Esophagus muscularis mucosa (tissue), 4 donors: ENCODE measurements around the gene CA12. TPM values are rescaled to one million over a fixed set of nuclear protein-coding genes. Genes with fewer than 3 reads are reported as not detected.

Experiments
- DNase-seq: peaks from one replicate; pipeline ENCODE4 v3.0.0-alpha.2; 2017; ENCODE audit errors: extremely low spot score
- H3K27ac ChIP-seq, 4 donors: fragments of 200-600 bp; sonication (generic); replicated peaks in 1 of 4; 1 replicate in 3 of 4; 2 replicates in 1 of 4; pipeline ENCODE4 v1.5.1; 2016 to 2019; ENCODE audit warnings: mild to moderate bottlenecking in 1 of 4
- H3K27me3 ChIP-seq, 4 donors: fragments of 200-600 bp; sonication (generic); one replicate each; pipeline versions ENCODE4 v1.5.1 to v1.6.0; 2016 to 2019
- H3K36me3 ChIP-seq, 4 donors: fragments of 200-600 bp; sonication (generic); one replicate each; pipeline ENCODE4 v1.5.1; 2016 to 2019
- H3K4me1 ChIP-seq, 4 donors: fragments of 200-600 bp; sonication (generic); one replicate each; pipeline ENCODE4 v1.5.1; 2016 to 2019
- H3K4me3 ChIP-seq, 4 donors: fragments of 200-600 bp; sonication (generic); 1 replicate in 2 of 4; 2 replicates in 2 of 4; pipeline ENCODE4 v1.5.1; 2016 to 2019; ENCODE audit warnings: mild to moderate bottlenecking in 4 of 4, moderate library complexity in 1 of 4
- H3K9me3 ChIP-seq, 4 donors: fragments of 200-600 bp; sonication (generic); 1 replicate in 3 of 4; 2 replicates in 1 of 4; pipeline ENCODE4 v1.5.1; 2016 to 2019
- EP300 ChIP-seq: sonication (generic); formaldehyde crosslinking; IDR thresholded peaks from one replicate; pipeline ENCODE4 v1.6.1; 2017; ENCODE audit warnings: antibody characterized with exemption
- POLR2A ChIP-seq: fragments of 450-650 bp; IDR thresholded peaks from one replicate; pipeline ENCODE4 v1.6.1; 2017; ENCODE audit warnings: antibody characterized with exemption, moderate library complexity, mild to moderate bottlenecking, low read depth
- POLR2AphosphoS5 ChIP-seq, 2 donors: sonication (generic); formaldehyde crosslinking; IDR thresholded peaks; one replicate each; pipeline ENCODE4 v1.6.1; 2017; ENCODE audit warnings: antibody characterized with exemption in 2 of 2
- WGBS: methylation state at CpG from one replicate; pipeline ENCODE4 v1.1.5; 2018; 5-methylcytosine and 5-hydroxymethylcytosine counted together
- intact Hi-C: fragments of 100-400 bp; cut with DNase I; formaldehyde crosslinking; loops from one replicate; pipeline ENCODE4 v1.15.1; 2023
- total RNA-seq, 4 donors: library from RNA; depleted of rRNA; stranded (reverse); fragments of >200 nt; gene quantifications; one replicate each; pipeline versions ENCODE4 v1.1.0 to v1.2.1, GENCODE V29; 2016
- TF ChIP-seq, protein P1 (sequence below), 3 experiments: fragments of 200-600 bp in 2 of 3; fragments of 450-650 bp in 1 of 3; sonication (generic) in 2 of 3; IDR thresholded peaks; one replicate each; pipeline ENCODE4 v1.5.1; 2017 to 2019; ENCODE audit warnings: antibody characterized with exemption in 3 of 3, mild to moderate bottlenecking in 2 of 3, moderate library complexity in 1 of 3

The CA12 gene
- total RNA-seq, 4 donors from 2014 or later = 2.3 to 14.5 (median 6.0) TPM

DNA sequence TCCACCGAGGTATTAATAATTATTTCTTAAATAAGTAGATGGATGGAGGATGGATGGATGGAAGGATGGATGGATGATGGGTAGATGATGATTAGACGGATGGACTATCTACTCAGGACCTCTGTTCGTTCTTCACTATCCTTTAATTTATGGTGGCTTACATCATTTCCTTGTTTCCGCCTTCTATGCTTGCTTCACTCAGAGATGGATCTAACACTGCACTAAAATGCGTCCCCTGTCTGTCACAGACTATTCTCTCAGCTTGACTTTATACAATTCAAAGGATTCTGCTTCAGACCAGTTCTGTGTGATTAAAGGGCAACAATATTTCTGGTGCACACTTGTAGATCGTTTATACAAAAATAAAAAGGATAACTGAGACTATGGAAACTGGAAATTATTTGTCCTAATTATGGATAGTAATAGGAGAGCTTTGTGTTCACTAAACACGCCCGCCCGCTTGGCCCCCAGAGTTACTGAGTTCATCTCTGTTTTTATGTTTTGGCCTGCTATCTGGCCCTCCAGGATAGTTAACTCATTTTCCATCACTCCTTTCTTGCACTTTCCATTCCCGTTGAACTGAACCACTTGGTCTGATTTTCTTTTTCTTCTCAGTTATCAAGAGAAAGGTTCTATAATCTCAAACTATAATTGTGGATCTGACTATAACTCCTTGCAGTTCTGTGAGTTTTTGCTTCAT lies 41.4 kb upstream of the CA12 start:
- TF ChIP-seq POLR2AphosphoS5 (IDR thresholded peaks at IDR 0.05) (no peak), POLR2A (no peak), EP300 (no peak)
- TF ChIP-seq, protein P1, sequence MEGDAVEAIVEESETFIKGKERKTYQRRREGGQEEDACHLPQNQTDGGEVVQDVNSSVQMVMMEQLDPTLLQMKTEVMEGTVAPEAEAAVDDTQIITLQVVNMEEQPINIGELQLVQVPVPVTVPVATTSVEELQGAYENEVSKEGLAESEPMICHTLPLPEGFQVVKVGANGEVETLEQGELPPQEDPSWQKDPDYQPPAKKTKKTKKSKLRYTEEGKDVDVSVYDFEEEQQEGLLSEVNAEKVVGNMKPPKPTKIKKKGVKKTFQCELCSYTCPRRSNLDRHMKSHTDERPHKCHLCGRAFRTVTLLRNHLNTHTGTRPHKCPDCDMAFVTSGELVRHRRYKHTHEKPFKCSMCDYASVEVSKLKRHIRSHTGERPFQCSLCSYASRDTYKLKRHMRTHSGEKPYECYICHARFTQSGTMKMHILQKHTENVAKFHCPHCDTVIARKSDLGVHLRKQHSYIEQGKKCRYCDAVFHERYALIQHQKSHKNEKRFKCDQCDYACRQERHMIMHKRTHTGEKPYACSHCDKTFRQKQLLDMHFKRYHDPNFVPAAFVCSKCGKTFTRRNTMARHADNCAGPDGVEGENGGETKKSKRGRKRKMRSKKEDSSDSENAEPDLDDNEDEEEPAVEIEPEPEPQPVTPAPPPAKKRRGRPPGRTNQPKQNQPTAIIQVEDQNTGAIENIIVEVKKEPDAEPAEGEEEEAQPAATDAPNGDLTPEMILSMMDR (IDR thresholded peaks at IDR 0.05) = no peak
- intact Hi-C loops = no loop called here

DNA sequence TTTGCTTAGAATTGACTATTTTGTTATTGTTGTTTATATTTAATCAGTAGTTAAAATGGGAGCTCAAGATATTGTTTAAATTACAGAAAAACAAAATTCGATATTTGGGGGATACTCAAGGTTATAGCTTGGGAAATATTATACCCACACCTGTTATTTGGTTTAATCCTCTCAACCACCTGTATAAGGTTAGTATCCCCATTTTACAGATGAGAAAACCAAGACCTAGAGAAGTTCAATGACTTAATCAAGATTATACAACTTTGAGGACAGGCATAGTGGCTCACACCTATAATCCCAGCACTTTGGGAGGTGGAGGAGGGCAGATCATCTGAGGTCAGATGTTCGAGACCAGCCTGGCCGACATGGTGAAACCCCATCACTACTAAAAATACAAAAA lies 39.8 kb upstream of the CA12 start:
- WGBS = 88% methylated on average over 3 of the region's 3 CpGs
- Histone ChIP-seq H3K4me3 (no peak overlapping the region), H3K4me1 (peaks cover 0 to 10% (median 7%) of the 10 kb centered on the region in 4 donors), H3K36me3 (no peaks in the 10 kb centered on the region), H3K27me3 (no peaks in the 10 kb centered on the region), H3K27ac (no peak overlapping the region), H3K9me3 (no peaks in the 10 kb centered on the region)
- no peak for DNase-seq
- intact Hi-C loops = no loop called here
- TF ChIP-seq, protein P1 (IDR thresholded peaks at IDR 0.05) = no peak
- no peak for TF ChIP-seq POLR2AphosphoS5 (IDR thresholded peaks at IDR 0.05)
- TF ChIP-seq EP300 = no peak
- no peak for TF ChIP-seq POLR2A

More for the DNA sequence above, 41.4 kb upstream of the CA12 start:
- peaks cover 0 to 10% (median 7%) of the 10 kb centered on the region in 4 donors for H3K4me1 ChIP-seq
- 83% methylated on average over 10 of the region's 10 CpGs for WGBS
- no peak for DNase-seq
- H3K27me3 ChIP-seq = no peaks in the 10 kb centered on the region
- no peak overlapping the region for H3K27ac ChIP-seq
- H3K36me3 ChIP-seq = no peaks in the 10 kb centered on the region
- H3K4me3 ChIP-seq = no peak overlapping the region
- H3K9me3 ChIP-seq = no peaks in the 10 kb centered on the region

DNA sequence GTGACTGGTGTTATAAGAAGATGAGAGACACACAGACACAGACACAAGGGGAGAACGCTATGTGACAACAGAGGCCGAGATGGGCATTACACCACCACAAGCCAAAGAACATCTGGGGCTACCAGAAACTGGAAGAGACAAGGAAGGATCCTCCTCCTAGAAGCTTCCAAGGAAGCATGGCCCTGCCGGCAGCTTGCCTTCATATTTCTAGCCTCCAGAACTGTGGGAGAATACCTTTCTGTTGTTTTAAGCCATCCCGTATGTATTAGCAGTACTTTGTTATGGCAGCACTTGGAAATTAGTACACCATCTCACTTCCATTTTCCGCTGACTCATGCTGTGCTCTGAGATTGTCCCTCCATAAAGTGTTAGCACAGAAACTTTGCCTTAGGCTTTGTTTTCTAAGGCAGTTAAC lies 38.7 kb upstream of the CA12 start:
- no peaks in the 10 kb centered on the region for H3K9me3 ChIP-seq
- WGBS = 79% methylated on average over 5 of the region's 5 CpGs
- no peaks in the 10 kb centered on the region for H3K27me3 ChIP-seq
- H3K36me3 ChIP-seq = no peaks in the 10 kb centered on the region
- TF ChIP-seq, protein P1 (IDR thresholded peaks at IDR 0.05) = no peak
- TF ChIP-seq POLR2AphosphoS5 (IDR thresholded peaks at IDR 0.05) (no peak), EP300 (no peak), POLR2A (no peak)
- H3K4me1 ChIP-seq = peaks cover 0 to 10% (median 7%) of the 10 kb centered on the region in 4 donors
- H3K4me3 ChIP-seq = no peak overlapping the region
- no peak for DNase-seq
- H3K27ac ChIP-seq = no peak overlapping the region
- intact Hi-C loops = no loop called here

DNA sequence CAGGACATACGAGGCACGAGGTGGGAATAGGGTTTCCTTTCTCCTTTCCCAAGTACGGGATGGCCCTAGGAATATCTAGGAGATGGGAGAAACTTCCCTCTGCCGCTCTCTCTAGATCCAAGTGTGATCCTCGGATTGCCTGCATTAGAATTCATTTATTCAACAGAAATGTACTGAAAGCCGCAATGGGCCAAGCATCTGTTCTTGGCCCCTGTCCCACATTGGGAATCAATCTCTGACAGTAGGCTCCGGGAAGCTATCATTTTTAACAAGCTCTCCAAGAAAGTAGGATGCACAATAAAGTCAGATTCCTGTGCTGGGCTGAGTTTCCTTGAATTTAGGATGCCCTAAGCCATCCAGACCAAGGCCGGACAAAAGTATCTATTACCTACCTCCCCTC lies 37.2 kb upstream of the CA12 start:
- intact Hi-C loops = no loop called here
- DNase-seq = no peak
- peaks cover 0 to 10% (median 7%) of the 10 kb centered on the region in 4 donors for H3K4me1 ChIP-seq
- H3K9me3 ChIP-seq = no peaks in the 10 kb centered on the region
- no peaks in the 10 kb centered on the region for H3K36me3 ChIP-seq
- no peak overlapping the region for H3K4me3 ChIP-seq
- 58% methylated on average over 8 of the region's 8 CpGs for WGBS
- no peak for TF ChIP-seq POLR2A
- TF ChIP-seq POLR2AphosphoS5 (IDR thresholded peaks at IDR 0.05) = no peak
- TF ChIP-seq, protein P1 (IDR thresholded peaks at IDR 0.05) = no peak
- TF ChIP-seq EP300 = no peak
- H3K27ac ChIP-seq = no peak overlapping the region
- no peaks in the 10 kb centered on the region for H3K27me3 ChIP-seq
